Coronary artery (tissue), 2 donors: Measurements from ENCODE around the gene LIN7A.

Experiments
- DNase-seq: peaks from one replicate; pipeline ENCODE4 v3.0.0-alpha.2; 2017; ENCODE audit warnings: low spot score
- H3K27ac ChIP-seq, 2 donors: fragments of 200-600 bp; sonication (generic); one replicate each; pipeline ENCODE4 v1.5.1; 2016 to 2019
- H3K4me3 ChIP-seq: fragments of 200-600 bp; sonication (generic); 2 replicates; pipeline ENCODE4 v1.5.1; 2016; ENCODE audit warnings: mild to moderate bottlenecking, moderate library complexity
- CTCF ChIP-seq: fragments of 200-600 bp; sonication (generic); IDR thresholded peaks from one replicate; pipeline ENCODE4 v1.5.1; 2019; ENCODE audit warnings: antibody characterized with exemption

The LIN7A gene

GRCh38 chr12:80766897-80767296 is 170.8 kb downstream of the LIN7A start:
- no peak for TF ChIP-seq CTCF
- DNase-seq = no peak
- H3K27ac ChIP-seq = no peak overlapping the region

GRCh38 chr12:80766210-80766609 is 171.5 kb downstream of the LIN7A start:
- Histone ChIP-seq H3K4me3 (no peak overlapping the region), H3K27ac (no peak overlapping the region)
- DNase-seq = no peak
- TF ChIP-seq CTCF = no peak

More at GRCh38 chr12:80766897-80767296, 170.8 kb downstream of the LIN7A start:
- no peak overlapping the region for H3K4me3 ChIP-seq

GRCh38 chr12:80763874-80764273 is 173.9 kb downstream of the LIN7A start:
- no peak overlapping the region for H3K27ac ChIP-seq
- H3K4me3 ChIP-seq = no peak overlapping the region
- DNase-seq = no peak
- TF ChIP-seq CTCF = peak; percentile 45

GRCh38 chr12:80761838-80762237 is 175.9 kb downstream of the LIN7A start:
- DNase-seq = no peak
- no peak for TF ChIP-seq CTCF
- no peak overlapping the region for H3K4me3 ChIP-seq
- no peak overlapping the region for H3K27ac ChIP-seq

- DNase-seq = no peak
- TF ChIP-seq CTCF = no peak
- Histone ChIP-seq H3K27ac (no peak overlapping the region), H3K4me3 (no peak overlapping the region)
Observed at GRCh38 chr12:80756875-80757274, 180.9 kb downstream of the LIN7A start.

- no peak for TF ChIP-seq CTCF
- DNase-seq = no peak
- H3K27ac ChIP-seq = no peak overlapping the region
- no peak overlapping the region for H3K4me3 ChIP-seq
Observed at GRCh38 chr12:80754274-80754673, 183.5 kb downstream of the LIN7A start.

- Histone ChIP-seq H3K27ac (no peak overlapping the region), H3K4me3 (no peak overlapping the region)
- no peak for TF ChIP-seq CTCF
- DNase-seq = no peak
Observed at GRCh38 chr12:80752464-80752863, 185.3 kb downstream of the LIN7A start.
